Measurements from ENCODE around the gene ADSL.

- no peak for TF ChIP-seq CTCF (IDR thresholded peaks at IDR 0.05)
- TF ChIP-seq POLR2A (IDR thresholded peaks at IDR 0.05), result no peak
Measured at GRCh38 chr22:40367342-40367741, 21.0 kb downstream of the ADSL start.
